Muscle layer of colon (tissue), 2 donors: ENCODE measurements around the gene C19orf67.
"Not testable (repeated sequence)": the region's sequence is repeated elsewhere in the genome, so short reads cannot be mapped to it uniquely, and the experiment has no call there.

Source experiments
- H3K27ac ChIP-seq: one replicate; pipeline ENCODE4 v1.7.0; 2013; ENCODE audit warnings: low read depth, mild to moderate bottlenecking, low read length, moderate library complexity
- H3K27me3 ChIP-seq, 2 donors: one replicate each; pipeline ENCODE4 v1.7.0; 2013; ENCODE audit warnings: low read length in 2 of 2, mild to moderate bottlenecking in 2 of 2; ENCODE audit not compliant: insufficient read depth in 2 of 2, control insufficient read depth in 1 of 2
- H3K36me3 ChIP-seq: one replicate; pipeline ENCODE4 v1.7.0; 2013; ENCODE audit warnings: mild to moderate bottlenecking, low read length; ENCODE audit not compliant: insufficient read depth
- H3K4me1 ChIP-seq: one replicate; pipeline ENCODE4 v1.7.0; 2013; ENCODE audit warnings: mild to moderate bottlenecking, low read length; ENCODE audit not compliant: insufficient read depth
- H3K4me3 ChIP-seq, 2 donors: one replicate each; pipeline ENCODE4 v1.7.0; 2013; ENCODE audit warnings: low read length in 2 of 2, low read depth in 1 of 2, mild to moderate bottlenecking in 1 of 2, moderate library complexity in 1 of 2
- H3K9ac ChIP-seq: one replicate; pipeline ENCODE4 v1.7.0; 2013; ENCODE audit warnings: low read length
- H3K9me3 ChIP-seq: one replicate; pipeline ENCODE4 v1.7.0; 2013; ENCODE audit warnings: mild to moderate bottlenecking, low read length
- donor health status: abdominal sarcoma.
- donor health status: Adenocarcinoma of cecum.

C19orf67 gene

DNA sequence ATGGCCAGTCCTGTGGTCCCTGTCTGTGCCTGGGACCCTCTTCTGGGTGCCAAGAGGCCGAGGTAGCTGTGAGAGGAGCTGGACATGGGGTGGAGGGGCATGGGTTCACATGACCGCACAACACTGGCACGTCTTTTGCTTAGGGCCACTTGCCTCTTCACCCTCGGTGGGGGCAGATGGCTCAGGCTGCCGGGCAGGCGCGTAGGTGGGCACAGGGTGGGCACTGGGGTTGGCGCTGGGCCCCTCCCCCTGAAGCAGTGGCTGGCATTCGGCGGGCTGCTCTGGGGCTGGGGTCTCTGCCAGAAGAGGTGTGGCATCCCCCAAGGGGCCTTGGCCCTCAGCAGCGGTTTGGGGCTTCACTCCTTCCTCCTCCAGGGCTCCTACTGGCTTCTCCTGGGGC is 32.1 kb downstream of the C19orf67 start:
- peaks cover 7% of the 10 kb centered on the region for H3K9me3 ChIP-seq
- H3K27ac ChIP-seq, result no peak overlapping the region
- H3K4me3 ChIP-seq, result no peak overlapping the region
- no peaks in the 10 kb centered on the region for H3K36me3 ChIP-seq
- H3K27me3 ChIP-seq, result peaks cover 8 to 9% of the 10 kb centered on the region in 2 donors
- H3K4me1 ChIP-seq, result peaks cover 5% of the 10 kb centered on the region
- H3K9ac ChIP-seq, result no peak overlapping the region

DNA sequence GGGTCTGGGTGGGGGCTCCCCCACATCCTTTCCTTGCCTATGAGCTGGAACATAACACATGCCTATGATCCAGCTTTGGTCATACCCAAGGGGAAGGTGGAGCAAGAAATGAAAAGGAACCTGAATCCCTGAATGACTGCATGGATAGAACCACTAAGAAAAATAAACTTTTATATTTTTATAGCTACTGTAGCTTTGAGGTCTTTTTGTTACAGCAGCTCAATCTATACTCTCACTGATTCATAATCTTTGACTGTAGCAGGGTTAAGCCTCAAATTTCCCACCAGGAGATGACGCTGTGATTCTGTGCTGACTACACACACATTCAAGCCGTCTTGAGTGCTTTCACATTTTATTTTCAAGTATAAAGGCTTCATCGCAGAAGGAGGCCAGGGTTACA is 32.6 kb downstream of the C19orf67 start:
- Histone ChIP-seq H3K27ac (no peak overlapping the region), H3K27me3 (peaks cover 3 to 4% of the 10 kb centered on the region in 2 donors), H3K4me3 (no peak overlapping the region), H3K4me1 (peaks cover 3% of the 10 kb centered on the region), H3K9me3 (peaks cover 7% of the 10 kb centered on the region), H3K36me3 (no peaks in the 10 kb centered on the region), H3K9ac (no peak overlapping the region)

DNA sequence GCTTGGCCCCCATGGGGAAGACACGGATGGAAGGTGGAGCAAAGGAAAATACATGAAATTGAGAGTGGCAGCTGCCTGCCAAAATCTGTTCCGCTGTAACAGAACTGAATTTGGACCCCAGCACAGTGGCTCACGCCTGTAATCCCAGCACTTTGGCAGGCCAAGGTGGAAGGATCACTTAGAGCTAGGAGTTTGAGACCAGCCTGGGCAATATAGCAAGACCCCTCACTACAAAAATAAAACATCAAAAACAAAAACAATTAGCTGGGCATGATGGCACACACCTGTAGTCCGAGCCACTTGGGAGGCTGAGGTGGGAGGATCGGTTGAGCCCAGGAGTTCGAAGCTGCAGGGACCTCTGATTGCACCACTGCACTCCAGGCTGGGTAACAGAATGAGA is 33.1 kb downstream of the C19orf67 start:
- Histone ChIP-seq H3K9ac (no peak overlapping the region), H3K36me3 (no peaks in the 10 kb centered on the region), H3K4me1 (no peaks in the 10 kb centered on the region), H3K9me3 (peaks cover 7% of the 10 kb centered on the region), H3K4me3 (no peak overlapping the region), H3K27me3 (no peaks in the 10 kb centered on the region), H3K27ac (no peak overlapping the region)

DNA sequence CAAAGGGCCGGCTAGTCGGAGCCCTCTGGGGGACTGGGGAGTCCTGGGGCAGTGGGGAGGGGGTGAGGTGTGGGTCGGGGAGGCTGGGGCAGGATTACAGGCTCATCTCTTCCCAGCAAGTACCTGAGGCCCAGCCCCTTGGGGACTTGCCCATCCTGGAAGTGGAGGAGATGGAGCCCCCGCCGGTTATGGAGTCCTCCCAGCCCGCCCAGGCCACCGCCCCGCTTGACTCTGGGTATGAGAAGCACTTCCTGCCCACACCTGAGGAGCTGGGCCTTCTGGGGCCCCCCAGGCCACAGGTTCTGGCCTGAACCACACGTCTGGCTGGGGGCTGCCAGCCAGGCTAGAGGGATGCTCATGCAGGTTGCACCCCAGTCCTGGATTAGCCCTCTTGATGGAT is 33.6 kb downstream of the C19orf67 start:
- H3K36me3 ChIP-seq, result no peaks in the 10 kb centered on the region
- H3K9me3 ChIP-seq, result peaks cover 7% of the 10 kb centered on the region
- no peak overlapping the region for H3K4me3 ChIP-seq
- H3K27ac ChIP-seq, result no peak overlapping the region
- no peaks in the 10 kb centered on the region for H3K4me1 ChIP-seq
- no peaks in the 10 kb centered on the region for H3K27me3 ChIP-seq
- no peak overlapping the region for H3K9ac ChIP-seq

DNA sequence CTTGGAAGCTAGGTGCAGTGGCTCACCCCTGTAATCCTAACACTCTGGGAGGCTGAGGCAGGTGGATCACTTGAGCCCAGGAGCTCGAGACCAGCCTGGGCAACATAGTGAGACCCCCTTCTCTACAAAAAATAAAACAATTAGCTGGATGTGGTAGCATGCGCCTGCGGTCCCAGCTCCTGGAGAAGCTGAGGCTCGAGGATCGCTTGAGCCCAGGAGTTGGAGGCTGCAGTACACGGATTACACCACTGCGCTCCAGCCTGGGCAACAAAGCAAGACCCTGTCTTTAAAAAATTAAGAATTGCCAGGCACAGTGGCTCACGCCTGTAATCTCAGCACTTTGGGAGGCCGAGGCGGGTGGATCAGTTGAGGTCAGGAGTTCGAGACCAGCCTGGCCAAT is 34.6 kb downstream of the C19orf67 start:
- H3K9ac ChIP-seq, H3K27me3 ChIP-seq, H3K36me3 ChIP-seq, H3K4me3 ChIP-seq, H3K9me3 ChIP-seq, H3K27ac ChIP-seq, H3K4me1 ChIP-seq: not testable (repeated sequence)

DNA sequence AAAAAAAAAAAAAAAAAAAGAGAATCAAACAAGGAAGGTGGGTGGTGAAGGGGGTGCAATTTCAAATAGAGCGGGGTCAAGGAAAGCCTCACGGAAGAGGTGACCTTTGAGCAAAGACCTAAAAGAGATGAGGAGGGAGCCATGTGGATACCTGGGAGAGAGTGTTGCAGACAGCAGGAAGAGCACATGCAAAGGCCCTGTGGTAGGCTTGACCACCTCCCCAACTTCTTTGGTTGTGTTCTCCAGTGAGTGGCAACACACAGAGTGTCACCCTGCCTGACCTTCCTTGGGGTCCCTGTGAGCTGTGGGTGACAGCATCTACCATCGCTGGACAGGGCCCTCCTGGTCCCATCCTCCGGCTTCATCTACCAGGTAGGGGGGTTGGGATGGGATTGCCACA is 35.1 kb downstream of the C19orf67 start:
- peaks cover 7% of the 10 kb centered on the region for H3K9me3 ChIP-seq
- no peaks in the 10 kb centered on the region for H3K27me3 ChIP-seq
- H3K36me3 ChIP-seq, result no peaks in the 10 kb centered on the region
- H3K27ac ChIP-seq, result no peak overlapping the region
- no peak overlapping the region for H3K4me3 ChIP-seq
- no peak overlapping the region for H3K9ac ChIP-seq
- no peaks in the 10 kb centered on the region for H3K4me1 ChIP-seq

DNA sequence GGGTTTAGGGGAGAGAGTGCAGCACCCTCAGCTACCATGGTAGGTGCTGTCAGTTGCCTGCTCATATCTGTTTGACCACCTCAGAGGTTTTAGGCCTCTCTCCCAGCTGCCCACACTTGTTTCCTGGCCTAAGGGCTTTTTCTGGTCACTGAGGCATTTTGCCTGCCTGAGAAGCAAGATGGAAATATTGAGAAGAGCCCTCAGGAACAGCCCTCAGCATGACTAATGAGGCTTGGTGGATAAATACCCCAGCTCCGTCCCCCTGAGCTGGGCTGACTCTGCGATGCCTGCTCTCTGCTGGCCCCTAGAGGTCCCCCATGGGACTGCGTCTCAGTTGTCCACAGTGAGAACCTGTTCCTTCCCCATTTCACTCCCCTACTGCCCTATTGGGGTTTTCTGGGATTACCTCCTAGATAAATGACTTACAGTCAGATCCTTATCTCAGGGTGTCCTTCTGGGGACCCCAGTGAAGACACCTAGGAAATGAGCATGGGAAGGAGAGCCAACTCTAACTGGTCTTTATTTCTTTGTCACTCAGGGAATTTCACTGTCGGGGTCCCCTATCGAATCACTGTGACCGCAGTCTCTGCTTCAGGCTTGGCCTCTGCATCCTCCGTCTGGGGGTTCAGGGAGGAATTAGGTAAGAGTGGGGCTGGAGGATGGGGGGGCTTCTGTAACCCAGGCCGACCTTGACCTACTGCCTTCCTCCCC is 37.0 kb downstream of the C19orf67 start:
- H3K9ac ChIP-seq, result no peak overlapping the region
- H3K36me3 ChIP-seq, result no peaks in the 10 kb centered on the region
- H3K9me3 ChIP-seq, result peaks cover 7% of the 10 kb centered on the region
- H3K4me3 ChIP-seq, result no peak overlapping the region
- no peaks in the 10 kb centered on the region for H3K4me1 ChIP-seq
- no peak overlapping the region for H3K27ac ChIP-seq
- no peaks in the 10 kb centered on the region for H3K27me3 ChIP-seq

DNA sequence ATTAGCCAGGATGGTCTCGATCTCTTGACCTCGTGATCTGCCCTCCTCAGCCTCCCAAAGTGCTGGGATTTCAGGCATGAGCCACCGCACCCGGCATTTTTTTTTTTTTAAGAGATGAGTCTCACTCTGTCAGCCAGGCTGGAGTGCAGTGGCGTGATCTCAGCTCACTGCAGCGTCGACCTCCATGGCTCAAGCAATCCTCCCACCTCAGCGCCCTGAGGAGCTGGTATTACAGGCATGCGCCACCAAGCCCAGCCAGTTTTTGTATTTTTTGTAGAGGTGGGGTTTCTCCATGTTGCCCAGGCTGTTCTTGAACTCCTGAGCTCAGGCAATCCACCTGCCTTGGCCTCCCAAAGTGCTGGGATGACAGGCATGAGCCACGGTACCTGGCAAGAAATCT is 37.7 kb downstream of the C19orf67 start:
- not testable (repeated sequence) for H3K27ac ChIP-seq, H3K9me3 ChIP-seq, H3K4me1 ChIP-seq, H3K9ac ChIP-seq, H3K27me3 ChIP-seq, H3K4me3 ChIP-seq, H3K36me3 ChIP-seq

DNA sequence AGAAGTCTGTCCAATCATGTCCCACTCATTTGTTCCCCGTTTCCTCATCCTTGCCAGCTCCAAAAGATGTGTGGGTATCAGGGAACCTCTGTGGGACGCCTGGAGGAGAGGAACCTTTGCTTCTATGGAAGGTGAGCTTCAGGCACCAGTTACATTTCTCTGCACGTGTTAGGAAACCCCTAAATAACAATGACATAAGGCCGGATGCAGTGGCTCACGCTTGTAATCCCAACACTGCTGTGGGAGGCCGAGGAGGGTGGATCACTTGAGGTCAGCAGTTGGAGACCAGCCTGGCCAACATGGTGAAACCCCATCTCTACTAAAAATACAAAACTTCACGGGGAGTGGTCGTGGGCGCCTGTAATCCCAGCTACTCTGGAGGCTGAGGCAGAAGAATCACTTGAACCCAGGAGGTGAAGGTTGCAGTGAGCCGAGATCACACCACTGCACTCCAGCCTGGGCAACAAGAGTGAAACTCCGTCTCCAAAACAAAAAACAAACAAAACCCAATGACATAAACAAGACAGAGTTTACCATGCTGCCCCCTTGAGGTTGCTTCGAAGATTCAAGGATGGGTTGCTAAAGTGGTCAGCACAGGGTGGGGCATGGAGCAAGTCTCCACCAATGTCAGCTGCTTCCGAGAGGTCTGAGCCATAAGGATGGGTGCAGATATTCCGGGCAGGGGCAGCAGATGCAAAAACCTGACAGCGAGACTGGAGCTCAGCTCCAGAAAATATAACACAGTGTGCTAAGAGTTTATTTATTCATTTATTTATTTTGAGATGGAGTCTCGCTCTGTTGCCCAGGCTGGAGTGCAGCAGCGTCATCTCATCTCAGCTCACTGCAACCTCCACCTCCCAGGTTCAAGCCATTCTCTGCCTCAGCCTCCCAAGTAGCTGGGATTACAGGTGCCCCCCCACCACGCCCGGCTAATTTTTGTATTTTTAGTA is 42.6 kb downstream of the C19orf67 start:
- H3K4me1 ChIP-seq, H3K27ac ChIP-seq, H3K9me3 ChIP-seq, H3K36me3 ChIP-seq, H3K9ac ChIP-seq, H3K4me3 ChIP-seq, H3K27me3 ChIP-seq: not testable (repeated sequence)

DNA sequence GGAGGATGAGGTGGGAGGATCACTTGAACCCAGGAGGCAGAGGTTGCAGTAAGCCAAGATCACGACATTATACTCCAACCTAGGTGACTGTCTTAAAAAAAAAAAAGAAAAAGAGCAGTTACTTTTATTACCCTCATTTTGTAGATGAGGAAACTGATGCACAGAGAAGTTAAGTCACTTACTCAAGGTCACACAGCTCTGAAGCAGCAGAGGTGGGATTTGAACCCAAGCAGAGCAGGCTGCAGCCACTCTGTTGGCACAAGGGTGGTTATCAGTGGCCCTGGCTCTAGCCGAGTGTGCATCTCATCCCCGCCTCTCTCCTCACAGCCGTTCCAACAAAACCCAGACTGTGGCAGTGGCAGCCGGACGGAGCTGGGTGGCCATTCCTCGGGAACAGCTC is 46.4 kb downstream of the C19orf67 start:
- H3K36me3 ChIP-seq, result no peaks in the 10 kb centered on the region
- H3K9me3 ChIP-seq, result no peaks in the 10 kb centered on the region
- no peaks in the 10 kb centered on the region for H3K27me3 ChIP-seq
- H3K4me3 ChIP-seq, result no peak overlapping the region
- no peak overlapping the region for H3K27ac ChIP-seq
- no peak overlapping the region for H3K9ac ChIP-seq
- H3K4me1 ChIP-seq, result no peaks in the 10 kb centered on the region

DNA sequence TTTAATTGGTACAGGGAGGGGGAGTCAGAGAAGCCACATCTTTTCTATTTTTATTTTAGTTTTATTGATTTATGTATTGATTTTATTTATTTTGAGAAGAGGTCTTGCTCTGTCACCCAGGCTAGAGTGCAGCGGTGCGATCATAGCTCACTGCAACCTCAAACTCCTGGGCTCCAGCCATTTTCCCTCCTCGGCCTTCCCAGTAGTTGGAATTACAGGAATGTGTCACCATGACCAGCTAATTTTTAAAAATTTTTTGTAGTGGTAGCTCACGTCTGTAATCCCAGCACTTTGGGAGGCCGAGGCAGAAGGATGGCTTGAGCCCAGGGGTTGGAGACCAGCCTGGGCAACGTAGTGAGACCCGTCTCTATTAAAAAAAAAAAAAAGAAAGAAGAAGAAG is 49.9 kb downstream of the C19orf67 start:
- no peaks in the 10 kb centered on the region for H3K9me3 ChIP-seq
- H3K4me3 ChIP-seq, result no peak overlapping the region
- no peak overlapping the region for H3K9ac ChIP-seq
- H3K36me3 ChIP-seq, result no peaks in the 10 kb centered on the region
- H3K27ac ChIP-seq, result no peak overlapping the region
- H3K4me1 ChIP-seq, result peaks cover 4% of the 10 kb centered on the region
- peaks cover 0 to 18% of the 10 kb centered on the region in 2 donors for H3K27me3 ChIP-seq
